Panc1 (cell line): ENCODE data around the gene TSC1. TPM values are rescaled to one million over a fixed set of nuclear protein-coding genes. Genes with fewer than 3 reads are reported as not detected.
A peak's percentile ranks its signal among the peaks of the same experiment; 100 is the strongest.

Experiments
- ATAC-seq: fragments of 200-7000 bp; cut with Tn5 transposase; 2 replicates; pipeline ENCODE4 v1.9.1; 2020; ENCODE audit warnings: mild to moderate bottlenecking, moderate library complexity
- BruUV-seq: library from RNA; stranded (reverse); fragments of 400-500 nt; replicated peaks from 2 replicates; lab custom pipeline; 2021; lab: Mats Ljungman, UMichigan
- CTCF ChIA-PET: fragments of 300-600 bp; sonication (Branson Sonifier 250); formaldehyde crosslinking; loops from one replicate; lab custom pipeline; 2022; ENCODE audit warnings: antibody characterized with exemption; lab: Charles Lee
- POLR2A ChIA-PET: fragments of 300-600 bp; sonication (Branson Sonifier 250); formaldehyde crosslinking; loops from one replicate; lab custom pipeline; 2022; ENCODE audit warnings: antibody characterized with exemption; lab: Charles Lee
- DNase-seq: peaks from one replicate; pipeline ENCODE4 v3.0.0-alpha.2; 2010; ENCODE audit warnings: low read depth, low spot score
- H3K27ac ChIP-seq: 2 replicates; pipeline ENCODE4 v1.5.1; 2011; ENCODE audit warnings: mild to moderate bottlenecking, low read length, inconsistent platforms
- H3K27me3 ChIP-seq: fragments of 200-500 bp; sonication (Bioruptor generic); 2 replicates; pipeline ENCODE4 v1.6.0; 2014; ENCODE audit warnings: low read length, inconsistent platforms; ENCODE audit not compliant: control insufficient read depth, insufficient read depth
- H3K36me3 ChIP-seq: fragments of 200-500 bp; sonication (Bioruptor generic); 2 replicates; pipeline ENCODE4 v1.5.1; 2014; ENCODE audit warnings: inconsistent platforms, mild to moderate bottlenecking, low read length, moderate library complexity; ENCODE audit not compliant: control insufficient read depth, insufficient read depth
- H3K4me1 ChIP-seq: 2 replicates; pipeline ENCODE4 v1.5.1; 2011; ENCODE audit warnings: inconsistent platforms, mild to moderate bottlenecking, low read length, moderate library complexity; ENCODE audit not compliant: control insufficient read depth, insufficient read depth
- H3K4me3 ChIP-seq, 2 experiments: 2 replicates each; pipeline ENCODE4 v1.5.1; 2011 to 2012; ENCODE audit warnings: low read depth in 2 of 2, low read length in 2 of 2, mild to moderate bottlenecking in 2 of 2, inconsistent platforms in 1 of 2, moderate library complexity in 1 of 2
- H3K9me3 ChIP-seq: fragments of 200-500 bp; sonication (Bioruptor generic); 2 replicates; pipeline ENCODE4 v1.5.1; 2014; ENCODE audit warnings: low read depth, mild to moderate bottlenecking, inconsistent platforms, low read length, moderate library complexity; ENCODE audit not compliant: control insufficient read depth, insufficient read depth
- POLR2AphosphoS5 ChIP-seq: IDR thresholded peaks from 2 replicates; pipeline ENCODE4 v1.6.1; 2012; ENCODE audit warnings: mild to moderate bottlenecking, low read depth, low read length, moderate library complexity
- SIN3A ChIP-seq: IDR thresholded peaks from 2 replicates; pipeline ENCODE4 v1.6.1; 2012; ENCODE audit warnings: low read depth, mild to moderate bottlenecking, low read length, moderate library complexity, borderline replicate concordance; ENCODE audit not compliant: insufficient read depth
- TCF7L2 ChIP-seq: IDR thresholded peaks from 2 replicates; pipeline ENCODE4 v1.6.1; 2011; ENCODE audit warnings: mild to moderate bottlenecking, low read depth, low read length, inconsistent platforms
- in situ Hi-C: cut with HindIII; loops from 2 replicates; pipeline ENCODE4 v1.10.0; 2016; ENCODE audit warnings: low sequenced_read_pairs, low pct_unique_long_range_greater_than_20kb
- intact Hi-C: fragments of 100-400 bp; cut with micrococcal nuclease; formaldehyde crosslinking; loops from one replicate; pipeline ENCODE4 v1.10.0; 2022; ENCODE audit not compliant: unreplicated experiment
- total RNA-seq: library from RNA; stranded (reverse); gene quantifications from one replicate; pipeline ENCODE4 v1.2.1, GENCODE V29; 2021; ENCODE audit not compliant: unreplicated experiment
- TF ChIP-seq, protein P1 (sequence below): fragments of 450-650 bp; IDR thresholded peaks from 2 replicates; pipeline ENCODE4 v1.5.1; 2017; ENCODE audit warnings: mild to moderate bottlenecking
- TF ChIP-seq, protein P2 (sequence below), 2 experiments: IDR thresholded peaks; 2 replicates each; pipeline ENCODE4 v1.6.1; 2011 to 2012; ENCODE audit warnings: low read depth in 2 of 2, control low read depth in 1 of 2, low read length in 1 of 2, mild to moderate bottlenecking in 1 of 2, moderate library complexity in 1 of 2; ENCODE audit not compliant: insufficient read depth in 1 of 2

Gene TSC1
- total RNA-seq, 1 experiment from 2014 or later, result 27.4 TPM

DNA sequence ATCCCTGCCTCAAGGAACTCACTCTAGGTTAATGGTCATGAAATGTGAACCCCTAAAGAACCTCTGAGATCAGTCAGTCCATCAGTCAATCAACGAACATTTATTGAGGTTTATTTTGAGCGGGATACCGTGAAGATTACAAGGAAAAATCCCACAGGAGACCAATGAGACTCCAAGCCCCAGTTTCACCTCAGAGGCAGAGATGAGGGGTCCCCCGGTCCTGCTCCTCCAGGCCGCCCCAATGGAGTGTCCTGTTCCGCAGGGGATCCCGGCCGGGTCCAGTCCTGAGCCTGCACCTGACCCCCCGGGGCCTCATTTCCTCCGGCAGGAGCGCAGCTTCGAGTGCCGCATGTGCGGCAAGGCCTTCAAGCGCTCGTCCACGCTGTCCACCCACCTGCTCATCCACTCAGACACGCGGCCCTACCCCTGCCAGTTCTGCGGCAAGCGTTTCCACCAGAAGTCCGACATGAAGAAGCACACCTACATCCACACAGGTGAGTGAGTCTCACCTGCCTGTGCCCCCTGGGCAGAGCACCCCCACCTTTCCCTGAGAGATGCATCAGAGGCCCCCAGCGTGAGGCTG lies 45.1 kb upstream of the TSC1 start:
- BruUV-seq, result no TSS peak
- no peaks in the 10 kb centered on the region for H3K4me1 ChIP-seq
- no peaks in the 10 kb centered on the region for H3K27me3 ChIP-seq
- no peaks in the 10 kb centered on the region for H3K9me3 ChIP-seq
- no peak overlapping the region for H3K4me3 ChIP-seq
- in situ Hi-C loops (no loop called here), intact Hi-C loops (no loop called here)
- no peak for DNase-seq
- no peaks in the 10 kb centered on the region for H3K36me3 ChIP-seq
- H3K27ac ChIP-seq, result no peak overlapping the region
- CTCF ChIA-PET, result no interaction called here
- ATAC-seq, result 0 out of 2 replicates have a peak, but pooled peaks have one; percentile 22
- TF ChIP-seq POLR2AphosphoS5 (no peak), SIN3A (no peak), TCF7L2 (no peak)
- TF ChIP-seq, protein P1, sequence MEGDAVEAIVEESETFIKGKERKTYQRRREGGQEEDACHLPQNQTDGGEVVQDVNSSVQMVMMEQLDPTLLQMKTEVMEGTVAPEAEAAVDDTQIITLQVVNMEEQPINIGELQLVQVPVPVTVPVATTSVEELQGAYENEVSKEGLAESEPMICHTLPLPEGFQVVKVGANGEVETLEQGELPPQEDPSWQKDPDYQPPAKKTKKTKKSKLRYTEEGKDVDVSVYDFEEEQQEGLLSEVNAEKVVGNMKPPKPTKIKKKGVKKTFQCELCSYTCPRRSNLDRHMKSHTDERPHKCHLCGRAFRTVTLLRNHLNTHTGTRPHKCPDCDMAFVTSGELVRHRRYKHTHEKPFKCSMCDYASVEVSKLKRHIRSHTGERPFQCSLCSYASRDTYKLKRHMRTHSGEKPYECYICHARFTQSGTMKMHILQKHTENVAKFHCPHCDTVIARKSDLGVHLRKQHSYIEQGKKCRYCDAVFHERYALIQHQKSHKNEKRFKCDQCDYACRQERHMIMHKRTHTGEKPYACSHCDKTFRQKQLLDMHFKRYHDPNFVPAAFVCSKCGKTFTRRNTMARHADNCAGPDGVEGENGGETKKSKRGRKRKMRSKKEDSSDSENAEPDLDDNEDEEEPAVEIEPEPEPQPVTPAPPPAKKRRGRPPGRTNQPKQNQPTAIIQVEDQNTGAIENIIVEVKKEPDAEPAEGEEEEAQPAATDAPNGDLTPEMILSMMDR, result no peak
- TF ChIP-seq, protein P2, sequence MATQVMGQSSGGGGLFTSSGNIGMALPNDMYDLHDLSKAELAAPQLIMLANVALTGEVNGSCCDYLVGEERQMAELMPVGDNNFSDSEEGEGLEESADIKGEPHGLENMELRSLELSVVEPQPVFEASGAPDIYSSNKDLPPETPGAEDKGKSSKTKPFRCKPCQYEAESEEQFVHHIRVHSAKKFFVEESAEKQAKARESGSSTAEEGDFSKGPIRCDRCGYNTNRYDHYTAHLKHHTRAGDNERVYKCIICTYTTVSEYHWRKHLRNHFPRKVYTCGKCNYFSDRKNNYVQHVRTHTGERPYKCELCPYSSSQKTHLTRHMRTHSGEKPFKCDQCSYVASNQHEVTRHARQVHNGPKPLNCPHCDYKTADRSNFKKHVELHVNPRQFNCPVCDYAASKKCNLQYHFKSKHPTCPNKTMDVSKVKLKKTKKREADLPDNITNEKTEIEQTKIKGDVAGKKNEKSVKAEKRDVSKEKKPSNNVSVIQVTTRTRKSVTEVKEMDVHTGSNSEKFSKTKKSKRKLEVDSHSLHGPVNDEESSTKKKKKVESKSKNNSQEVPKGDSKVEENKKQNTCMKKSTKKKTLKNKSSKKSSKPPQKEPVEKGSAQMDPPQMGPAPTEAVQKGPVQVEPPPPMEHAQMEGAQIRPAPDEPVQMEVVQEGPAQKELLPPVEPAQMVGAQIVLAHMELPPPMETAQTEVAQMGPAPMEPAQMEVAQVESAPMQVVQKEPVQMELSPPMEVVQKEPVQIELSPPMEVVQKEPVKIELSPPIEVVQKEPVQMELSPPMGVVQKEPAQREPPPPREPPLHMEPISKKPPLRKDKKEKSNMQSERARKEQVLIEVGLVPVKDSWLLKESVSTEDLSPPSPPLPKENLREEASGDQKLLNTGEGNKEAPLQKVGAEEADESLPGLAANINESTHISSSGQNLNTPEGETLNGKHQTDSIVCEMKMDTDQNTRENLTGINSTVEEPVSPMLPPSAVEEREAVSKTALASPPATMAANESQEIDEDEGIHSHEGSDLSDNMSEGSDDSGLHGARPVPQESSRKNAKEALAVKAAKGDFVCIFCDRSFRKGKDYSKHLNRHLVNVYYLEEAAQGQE (IDR thresholded peaks at IDR 0.05; ENCODE audit: insufficient read depth in 1 of 2, low read depth in 2 of 2, low read length in 1 of 2), result no peak
- POLR2A ChIA-PET, result no interaction called here

DNA sequence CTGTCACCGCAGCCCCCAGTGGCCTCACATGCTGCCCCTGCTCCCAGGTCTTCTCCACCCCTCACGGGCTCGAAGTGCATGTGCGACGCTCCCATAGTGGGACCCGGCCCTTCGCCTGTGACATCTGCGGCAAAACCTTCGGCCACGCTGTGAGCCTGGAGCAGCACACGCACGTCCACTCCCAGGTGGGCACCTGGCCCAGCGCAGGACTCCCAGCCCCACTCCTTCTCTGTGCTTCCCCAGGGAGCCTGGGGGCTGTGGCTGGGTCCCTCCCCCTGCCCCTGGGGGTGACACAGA lies 44.5 kb upstream of the TSC1 start:
- H3K9me3 ChIP-seq, result no peaks in the 10 kb centered on the region
- TF ChIP-seq POLR2AphosphoS5, result no peak
- TF ChIP-seq, protein P2 (IDR thresholded peaks at IDR 0.05; ENCODE audit: insufficient read depth in 1 of 2, low read depth in 2 of 2, low read length in 1 of 2), result no peak
- no peak for TF ChIP-seq TCF7L2
- TF ChIP-seq, protein P1, result no peak
- no peak for TF ChIP-seq SIN3A
- no peak overlapping the region for H3K27ac ChIP-seq
- H3K4me1 ChIP-seq, result no peaks in the 10 kb centered on the region
- no peaks in the 10 kb centered on the region for H3K27me3 ChIP-seq
- intact Hi-C loops (no loop called here), in situ Hi-C loops (no loop called here)
- BruUV-seq, result no TSS peak
- ChIA-PET CTCF (no interaction called here), POLR2A (no interaction called here)
- DNase-seq (no peak), ATAC-seq (no peak)
- no peak overlapping the region for H3K4me3 ChIP-seq
- H3K36me3 ChIP-seq, result no peaks in the 10 kb centered on the region
